HepG2 (cell line): Measurements from ENCODE around the gene ZNF276. TPM values are rescaled to one million over a fixed set of nuclear protein-coding genes. Genes with fewer than 3 reads are reported as not detected.

Source experiments
- ARNT ChIP-seq: fragments of 450-650 bp; IDR thresholded peaks from 2 replicates; pipeline ENCODE4 v1.6.1; 2017
- ATF5 ChIP-seq: sonication (generic); formaldehyde crosslinking; IDR thresholded peaks from 2 replicates; pipeline ENCODE4 v1.4.0; 2020; ENCODE audit warnings: mild to moderate bottlenecking, low read depth, missing genetic modification reagents
- CBX2 ChIP-seq, 2 experiments: fragments of 200-600 bp in 1 of 2; sonication (generic); formaldehyde crosslinking in 1 of 2; IDR thresholded peaks; 2 replicates each; pipeline versions ENCODE4 v1.7.0 to v1.8.1; 2018 to 2022; ENCODE audit warnings: low read depth in 2 of 2, low read length in 1 of 2, mild to moderate bottlenecking in 1 of 2, missing genetic modification reagents in 1 of 2
- CEBPG ChIP-seq: IDR thresholded peaks from 2 replicates; pipeline ENCODE4 v1.6.1; 2016
- CHD2 ChIP-seq: IDR thresholded peaks from 2 replicates; pipeline ENCODE4 v1.6.1; 2011; ENCODE audit warnings: low read depth, low read length, improper control_type of control experiment
- CSRNP2 ChIP-seq: sonication (generic); formaldehyde crosslinking; conservative IDR thresholded peaks from 2 replicates; pipeline ENCODE4 v1.8.0; 2022; ENCODE audit warnings: low read depth, missing genetic modification reagents
- GABPB1 ChIP-seq: IDR thresholded peaks from 2 replicates; pipeline ENCODE4 v1.6.1; 2016; ENCODE audit warnings: mild to moderate bottlenecking, missing genetic modification reagents, moderate library complexity, missing compliant biosample characterization
- HNF1A ChIP-seq, 2 experiments: sonication (generic) in 1 of 2; formaldehyde crosslinking in 1 of 2; IDR thresholded peaks; 2 replicates each; pipeline versions ENCODE4 v1.4.0 to v1.6.1; 2016 to 2020; ENCODE audit warnings: borderline replicate concordance in 1 of 2, low read depth in 1 of 2, mild to moderate bottlenecking in 1 of 2, missing genetic modification reagents in 1 of 2
- KLF9 ChIP-seq: IDR thresholded peaks from 2 replicates; pipeline ENCODE4 v1.6.1; 2016; ENCODE audit warnings: low read depth
- MTA3 ChIP-seq: sonication (generic); formaldehyde crosslinking; IDR thresholded peaks from 2 replicates; pipeline ENCODE4 v1.4.0; 2020; ENCODE audit warnings: missing genetic modification reagents
- NCOA1 ChIP-seq: sonication (generic); formaldehyde crosslinking; IDR thresholded peaks from 2 replicates; pipeline ENCODE4 v1.9.0; 2021; ENCODE audit warnings: missing genetic modification reagents
- NR2C2 ChIP-seq: sonication (generic); formaldehyde crosslinking; IDR thresholded peaks from 2 replicates; pipeline ENCODE4 v1.4.0; 2020; ENCODE audit warnings: missing genetic modification reagents, mild to moderate bottlenecking, moderate library complexity, borderline replicate concordance
- ZNF121 ChIP-seq: sonication (generic); formaldehyde crosslinking; IDR thresholded peaks from 2 replicates; pipeline ENCODE4 v1.5.0; 2020; ENCODE audit warnings: mild to moderate bottlenecking, missing genetic modification reagents
- ZNF256 ChIP-seq: sonication (generic); formaldehyde crosslinking; conservative IDR thresholded peaks from 2 replicates; pipeline ENCODE4 v1.4.0; 2020; ENCODE audit warnings: missing genetic modification reagents
- ZNF496 ChIP-seq: sonication (generic); formaldehyde crosslinking; IDR thresholded peaks from 2 replicates; pipeline ENCODE4 v1.8.1; 2023; ENCODE audit warnings: mild to moderate bottlenecking, moderate library complexity, missing genetic modification reagents; ENCODE audit not compliant: insufficient replicate concordance
- ZNF550 ChIP-seq: sonication (generic); formaldehyde crosslinking; IDR thresholded peaks from 2 replicates; pipeline ENCODE4 v1.4.0; 2020; ENCODE audit warnings: mild to moderate bottlenecking, missing genetic modification reagents, borderline replicate concordance
- ZNF639 ChIP-seq: conservative IDR thresholded peaks from 2 replicates; pipeline ENCODE4 v1.6.1; 2018; ENCODE audit warnings: missing genetic modification reagents
- ZNF709 ChIP-seq: sonication (generic); formaldehyde crosslinking; IDR thresholded peaks from 2 replicates; pipeline ENCODE4 v1.5.0; 2020; ENCODE audit warnings: mild to moderate bottlenecking, missing genetic modification reagents
- ZNF772 ChIP-seq: sonication (generic); formaldehyde crosslinking; IDR thresholded peaks from 2 replicates; pipeline ENCODE4 v1.5.0; 2020; ENCODE audit warnings: mild to moderate bottlenecking, missing genetic modification reagents
- ZNF883 ChIP-seq: sonication (generic); formaldehyde crosslinking; IDR thresholded peaks from 2 replicates; pipeline ENCODE4 v1.5.1; 2020; ENCODE audit warnings: mild to moderate bottlenecking, missing genetic modification reagents; ENCODE audit errors: not compliant biosample characterization
- ZZZ3 ChIP-seq: sonication (generic); formaldehyde crosslinking; IDR thresholded peaks from 2 replicates; pipeline ENCODE4 v1.4.0; 2020; ENCODE audit warnings: missing genetic modification reagents, mild to moderate bottlenecking, borderline replicate concordance
- polyA plus RNA-seq, 8 experiments: library from polyadenylated mRNA; depleted of rRNA in 3 of 8; stranded (reverse) in 7 of 8; unstranded in 1 of 8; fragments of >200 nt; fragmentation: Illumina TruSeq in 4 of 8; extraction: Trizol in 4 of 8; gene quantifications; 2 replicates each; pipeline versions ENCODE4 v1.2.1 to v1.2.3, GENCODE V29; 2011 to 2016; ENCODE audit warnings: low read depth in 4 of 8, missing spikeins in 1 of 8, mixed read lengths in 1 of 8; ENCODE audit not compliant: insufficient read depth in 1 of 8
- total RNA-seq, 5 experiments: library from RNA; depleted of rRNA; stranded (reverse); fragments of >200 nt; fragmentation: Illumina TruSeq; extraction: Trizol; gene quantifications; 2 replicates each; pipeline ENCODE4 v1.2.3, GENCODE V29; 2016; ENCODE audit warnings: low read depth in 1 of 5

The ZNF276 gene
- total and polyA plus RNA-seq, 2 of the 13 experiments (the other 11 are each of a cell fraction or from before 2014, with no cell fraction given) = 17.7 to 18.0 TPM

GRCh38 chr16:89720813-89721545 lies at the start of gene ZNF276, which contains the start of gene VPS9D1 (continued):
- no peak; the same call in 1 of the 2 replicates for TF ChIP-seq HNF1A (IDR thresholded peaks at IDR 0.05; ENCODE audit: low read depth)
- peak; percentile 78; the same call in 1 of the 2 replicates for TF ChIP-seq HNF1A (CRISPR knock-in tag; IDR thresholded peaks at IDR 0.05; ENCODE audit: borderline replicate concordance)
- peak; percentile 94 for TF ChIP-seq ZNF709 (CRISPR knock-in tag)
- peak; percentile 93; the same call in 1 of the 2 replicates for TF ChIP-seq ATF5
- no peak for TF ChIP-seq KLF9
- peak; percentile 76 for TF ChIP-seq ZNF121 (CRISPR knock-in tag)
- 0 out of 2 replicates have a peak, but pooled peaks have one; percentile 8 for TF ChIP-seq NCOA1 (CRISPR knock-in tag)
- TF ChIP-seq ZZZ3 (CRISPR knock-in tag) = peak; percentile 89; the same call in 1 of the 2 replicates
- peak; percentile 78; the same call in 1 of the 2 replicates for TF ChIP-seq ZNF772 (CRISPR knock-in tag)
- TF ChIP-seq ZNF639 (CRISPR knock-in tag) = peak; percentile 100
- peak; percentile 80 for TF ChIP-seq ZNF883 (CRISPR knock-in tag)
- peak; percentile 66 for TF ChIP-seq CHD2
- TF ChIP-seq ZNF496 (CRISPR knock-in tag) = no peak
- TF ChIP-seq CSRNP2 = peak; percentile 91; the same call in 1 of the 2 replicates
- peak; percentile 95 for TF ChIP-seq GABPB1 (CRISPR knock-in tag)
- TF ChIP-seq ZNF256 = no peak
- no peak for TF ChIP-seq MTA3 (CRISPR knock-in tag)
- TF ChIP-seq NR2C2 (CRISPR knock-in tag) = peak; percentile 82
- no peak for TF ChIP-seq ARNT
- TF ChIP-seq CBX2 (IDR thresholded peaks at IDR 0.05; ENCODE audit: low read depth, low read length) = no peak
- no peak for TF ChIP-seq CBX2 (CRISPR knock-in tag; IDR thresholded peaks at IDR 0.05; ENCODE audit: low read depth)
- no peak for TF ChIP-seq ZNF550
- TF ChIP-seq CEBPG (CRISPR knock-in tag) = peak; percentile 20; the same call in 1 of the 2 replicates
